ENCODE measurements around the gene ELFN2. TPM values are rescaled to one million over a fixed set of nuclear protein-coding genes. Genes with fewer than 3 reads are reported as not detected.
A peak's percentile ranks its signal among the peaks of the same experiment; 100 is the strongest.

Gene ELFN2
- total RNA-seq, 1 donor from 2014 or later: 0.23 TPM

DNA sequence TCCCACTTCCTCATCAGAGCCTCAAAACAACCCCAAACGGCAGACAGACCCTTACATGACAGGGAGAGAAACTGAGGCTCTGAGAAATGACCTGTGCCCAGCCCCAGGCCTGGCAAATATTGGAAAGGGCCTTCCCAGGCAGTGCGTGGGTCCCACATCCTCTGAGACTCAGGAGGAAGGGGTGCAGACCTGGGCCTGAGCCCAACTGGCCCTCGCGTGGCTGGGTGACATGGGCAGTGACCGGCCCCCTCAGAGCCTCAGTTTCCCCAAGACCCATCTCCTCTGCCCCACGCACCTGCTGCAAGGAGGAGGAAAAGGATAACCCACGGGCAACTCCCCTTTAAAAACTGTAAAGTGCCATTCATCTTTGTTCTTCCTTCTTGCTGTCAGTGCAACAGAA, 35.6 kb downstream of the ELFN2 start:
- ATAC-seq (no peak), DNase-seq (ENCODE audit: low spot score) (no peak)

GRCh38 chr22:37390075-37390474, 37.2 kb downstream of the ELFN2 start:
- DNase-seq (ENCODE audit: low spot score) (no peak), ATAC-seq (no peak)

- DNase-seq (ENCODE audit: low spot score): no peak
- ATAC-seq: no peak
Measured at GRCh38 chr22:37388538-37388937, 38.7 kb downstream of the ELFN2 start.

DNA sequence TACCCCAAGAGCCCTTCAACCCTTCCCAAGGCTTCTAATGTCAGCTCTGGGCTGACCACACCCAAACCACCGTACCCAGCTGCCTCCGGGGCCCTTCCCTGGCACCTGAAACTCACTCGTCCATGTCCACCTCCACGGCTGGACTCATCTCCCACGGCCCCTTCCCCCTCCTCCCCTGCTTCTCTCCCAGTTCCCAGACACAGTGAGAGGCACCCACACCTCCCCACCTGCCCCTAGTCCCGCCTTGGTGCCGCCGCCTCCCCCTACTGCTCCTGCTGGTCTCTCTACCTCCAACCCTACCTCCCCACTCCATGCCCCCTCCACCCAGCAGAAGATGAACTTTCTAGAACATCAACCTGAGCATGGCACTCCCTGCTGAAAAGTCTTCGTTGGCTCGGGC, 39.5 kb downstream of the ELFN2 start:
- DNase-seq (ENCODE audit: low spot score) (no peak), ATAC-seq (no peak)

GRCh38 chr22:37386441-37386840, 40.8 kb downstream of the ELFN2 start:
- ATAC-seq (no peak), DNase-seq (ENCODE audit: low spot score) (no peak)

GRCh38 chr22:37384691-37385090, 42.6 kb downstream of the ELFN2 start:
- ATAC-seq (no peak), DNase-seq (ENCODE audit: low spot score) (no peak)

DNA sequence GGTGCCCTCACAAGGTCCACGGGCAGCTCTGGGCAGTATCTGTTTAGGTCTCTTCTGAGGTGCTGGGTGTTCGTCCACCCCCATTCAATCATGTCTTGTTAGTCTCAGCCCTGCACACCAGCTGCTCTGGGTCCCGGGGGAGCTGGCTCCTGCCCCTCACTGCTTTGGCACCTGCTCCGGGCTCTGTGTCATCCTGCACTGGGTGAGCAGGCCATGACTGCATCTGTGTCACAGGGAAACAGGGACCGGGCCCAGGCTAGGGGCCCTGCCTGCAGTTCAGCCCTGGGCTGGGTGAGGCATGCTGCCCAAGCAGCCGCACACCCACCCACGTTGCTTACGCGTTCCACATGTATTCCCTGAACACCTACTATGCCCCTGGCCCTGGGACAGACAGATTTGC, 43.9 kb downstream of the ELFN2 start:
- ATAC-seq (no peak), DNase-seq (ENCODE audit: low spot score) (no peak)

DNA sequence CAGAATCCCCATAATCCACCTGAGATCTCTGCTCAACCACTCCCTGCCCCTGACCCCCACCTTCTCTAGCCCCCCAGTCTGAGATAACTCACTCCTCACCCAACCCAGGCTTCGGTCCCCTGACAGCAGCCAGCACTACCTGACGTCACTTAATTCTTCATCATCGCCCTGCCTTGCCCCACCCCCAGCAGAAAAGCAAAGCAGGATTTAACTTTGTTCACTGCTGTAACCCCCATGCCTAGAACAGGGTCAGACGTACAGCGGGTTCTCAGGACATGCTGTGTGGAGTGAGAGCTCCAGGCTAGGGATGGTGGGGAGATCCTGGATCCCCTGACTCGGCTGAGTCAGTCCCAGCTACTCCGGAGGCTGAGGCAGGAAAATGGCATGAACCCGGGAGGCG, 45.8 kb downstream of the ELFN2 start:
- DNase-seq (ENCODE audit: low spot score) (no peak), ATAC-seq (no peak)

DNA sequence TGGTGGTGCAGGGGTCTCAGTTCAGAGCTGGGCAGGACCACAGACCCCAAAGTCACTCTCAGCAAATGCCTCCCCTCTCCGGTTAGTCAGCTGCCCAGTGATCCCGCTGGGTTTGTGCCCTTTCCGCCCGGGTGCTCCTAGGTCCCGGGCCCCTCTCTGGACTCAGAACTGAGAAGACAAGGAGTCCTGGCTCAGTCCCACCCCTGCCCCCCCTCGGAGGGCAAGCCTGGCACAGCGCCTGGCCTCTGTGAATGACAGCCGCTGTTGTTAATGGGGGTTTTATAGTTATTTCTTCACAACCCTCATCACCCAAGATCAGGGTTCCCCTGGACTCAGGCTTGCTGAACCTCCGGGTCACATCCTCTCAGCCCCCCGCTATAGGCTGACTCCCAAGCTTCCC, 47.6 kb downstream of the ELFN2 start:
- ATAC-seq (no peak), DNase-seq (ENCODE audit: low spot score) (no peak)

- ATAC-seq (no peak), DNase-seq (ENCODE audit: low spot score) (no peak)
Measured at GRCh38 chr22:37379085-37379484, 48.2 kb downstream of the ELFN2 start.

DNA sequence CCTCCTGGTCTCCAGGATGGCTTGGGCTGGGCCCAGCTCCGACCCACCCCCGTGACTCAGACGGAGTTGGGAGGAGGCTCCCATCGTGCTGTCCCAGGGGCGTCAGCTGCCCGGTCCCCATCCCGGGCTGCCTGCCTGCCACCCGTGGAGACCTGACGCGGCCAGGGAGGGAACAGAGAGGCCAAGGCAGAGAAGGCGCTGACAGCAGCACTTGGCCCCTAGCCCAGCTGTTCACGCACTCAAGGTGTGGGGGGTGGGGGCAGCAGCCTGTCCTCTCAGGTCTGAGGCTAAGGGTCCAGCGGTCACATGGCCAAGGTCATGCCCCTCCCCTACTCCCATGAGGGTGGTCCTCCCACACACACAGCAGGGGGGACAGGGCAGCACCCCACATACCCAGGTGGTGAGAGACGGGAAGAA, 48.6 kb downstream of the ELFN2 start:
- peak; percentile 28 for ATAC-seq

DNA sequence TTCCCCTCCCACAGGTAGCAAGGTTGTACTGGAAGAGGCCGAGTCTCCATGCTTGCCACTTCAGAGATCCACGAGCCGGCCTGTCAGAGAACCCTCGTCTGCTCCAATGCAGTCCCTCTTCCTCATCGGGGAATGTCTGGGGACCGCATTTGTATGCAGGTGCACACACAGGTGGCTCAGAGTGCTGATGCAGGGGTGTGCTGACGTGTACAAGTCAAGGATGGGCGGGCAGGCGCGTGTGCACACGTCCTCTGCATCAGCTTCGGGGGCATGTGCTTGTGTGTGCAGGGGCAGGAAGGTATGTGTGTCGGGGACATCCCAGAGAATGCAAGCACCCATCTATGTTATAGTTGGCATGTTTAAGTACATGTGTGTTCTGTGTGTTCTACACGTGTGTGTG, 49.4 kb downstream of the ELFN2 start:
- no peak for DNase-seq (ENCODE audit: low spot score)
- ATAC-seq: no peak

More for the DNA sequence above, 48.6 kb downstream of the ELFN2 start:
- no peak for DNase-seq (ENCODE audit: low spot score)

GRCh38 chr22:37377138-37377537, 50.1 kb downstream of the ELFN2 start:
- ATAC-seq (no peak), DNase-seq (ENCODE audit: low spot score) (no peak)

- DNase-seq (ENCODE audit: low spot score): no peak
- no peak for ATAC-seq
Measured at GRCh38 chr22:37376643-37377042, 50.6 kb downstream of the ELFN2 start.

- ATAC-seq: no peak
Measured at GRCh38 chr22:37375801-37376200, 51.5 kb downstream of the ELFN2 start.

DNA sequence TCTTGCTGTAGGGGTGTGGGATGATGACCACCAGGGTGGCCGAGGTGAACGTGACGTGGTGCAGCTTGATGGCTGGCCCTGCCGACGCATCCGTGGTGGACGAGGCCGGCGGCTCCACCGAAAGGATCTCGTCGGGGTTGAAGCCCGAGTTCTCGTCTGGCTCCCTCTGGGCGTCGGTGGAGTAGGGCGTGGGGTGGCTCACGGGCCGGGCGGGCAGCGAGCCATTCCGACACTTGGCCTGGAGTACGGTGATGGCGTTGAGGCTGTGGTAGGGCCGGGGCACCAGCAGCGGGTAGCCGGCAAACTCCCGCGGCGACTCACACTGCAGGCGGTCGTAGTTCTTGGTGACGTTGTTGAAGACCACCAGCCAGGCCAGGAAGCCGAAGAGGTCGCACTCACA, 52.7 kb downstream of the ELFN2 start:
- no peak for ATAC-seq
- DNase-seq (ENCODE audit: low spot score): no peak

More at GRCh38 chr22:37375801-37376200, 51.5 kb downstream of the ELFN2 start:
- DNase-seq (ENCODE audit: low spot score): no peak

GRCh38 chr22:37373451-37373850, 53.8 kb downstream of the ELFN2 start:
- no peak for ATAC-seq

DNA sequence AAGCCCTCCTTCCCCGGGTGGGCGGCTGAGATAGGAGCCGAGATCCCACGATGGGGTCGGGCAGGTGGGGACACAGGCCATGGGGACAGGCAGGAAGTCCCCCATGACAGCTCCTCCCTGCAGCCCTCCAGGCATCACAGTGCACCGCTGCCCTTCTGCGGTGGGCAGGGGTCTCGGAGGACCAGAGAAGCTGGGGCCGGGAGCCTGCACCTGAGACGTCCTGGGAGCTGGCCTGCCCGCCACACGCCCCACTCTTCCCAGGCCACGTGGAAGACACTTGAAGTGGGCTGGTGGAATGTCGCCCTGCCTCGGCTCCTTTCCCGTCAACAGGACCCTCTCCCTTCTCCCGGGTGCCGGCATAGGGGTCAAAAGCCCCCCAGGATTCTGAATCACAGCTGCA, 55.4 kb downstream of the ELFN2 start:
- DNase-seq (ENCODE audit: low spot score): no peak
- ATAC-seq: no peak

More at GRCh38 chr22:37373451-37373850, 53.8 kb downstream of the ELFN2 start:
- DNase-seq (ENCODE audit: low spot score): no peak

DNA sequence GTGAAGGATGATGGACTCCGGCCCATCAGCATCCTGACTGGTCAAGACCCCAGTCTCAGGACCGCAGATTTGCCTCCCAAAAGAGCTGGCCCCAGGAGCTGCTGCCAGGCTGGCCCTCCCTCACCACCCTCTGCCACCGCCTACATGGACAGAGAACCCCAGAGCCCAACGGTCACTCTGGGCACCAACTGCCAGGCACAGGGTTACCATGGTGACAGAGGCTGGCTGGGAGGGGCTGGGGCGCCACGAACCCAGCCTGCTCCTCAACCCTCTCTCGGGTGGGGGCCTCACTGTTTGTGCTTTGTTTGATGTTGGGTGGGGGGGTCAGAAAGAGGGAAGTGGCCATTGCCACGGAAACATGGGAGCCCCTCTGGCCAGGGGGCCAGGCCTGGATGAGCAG, 55.8 kb downstream of the ELFN2 start:
- no peak for ATAC-seq
- DNase-seq (ENCODE audit: low spot score): no peak

DNA sequence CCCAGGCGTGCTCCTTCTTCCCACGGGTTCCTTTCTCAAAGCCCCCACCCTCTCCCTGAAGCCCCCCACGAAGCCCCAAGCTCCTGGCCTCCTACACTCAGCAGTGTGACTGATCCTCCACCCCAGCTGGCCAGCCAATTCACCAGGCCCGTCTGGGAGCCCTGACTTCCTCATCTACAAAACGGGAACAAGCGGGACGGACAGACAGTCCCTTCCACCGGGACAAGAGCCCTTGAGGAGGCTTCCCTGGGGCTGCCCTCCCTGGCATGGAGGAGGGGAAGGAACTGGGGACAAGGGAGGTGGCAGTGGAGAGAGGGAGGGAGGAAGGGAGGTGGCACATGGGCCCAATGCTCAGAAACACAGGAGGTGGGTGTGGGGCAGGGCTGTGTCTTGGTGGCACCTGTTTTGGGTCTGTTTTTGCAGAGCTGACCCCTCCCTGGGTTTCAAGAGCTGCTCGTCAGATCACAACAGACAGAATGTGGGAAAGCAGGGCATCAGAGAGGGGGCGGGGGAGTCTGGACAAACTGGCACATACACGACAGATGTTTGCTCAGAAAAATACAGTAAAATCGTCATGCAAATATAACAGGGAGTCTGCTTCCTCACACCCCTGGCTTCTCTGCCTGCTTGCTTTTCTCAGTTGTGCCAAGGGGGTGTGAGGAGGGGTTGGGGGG, 56.8 kb downstream of the ELFN2 start:
- DNase-seq (ENCODE audit: low spot score) (no peak), ATAC-seq (peak; percentile 16)

- DNase-seq (ENCODE audit: low spot score) (no peak), ATAC-seq (no peak)
Measured at GRCh38 chr22:37369483-37369882, 57.8 kb downstream of the ELFN2 start.

- DNase-seq (ENCODE audit: low spot score) (no peak), ATAC-seq (peak; percentile 60)
Measured at GRCh38 chr22:37368058-37368457, 59.2 kb downstream of the ELFN2 start.

- ATAC-seq (no peak), DNase-seq (ENCODE audit: low spot score) (no peak)
Measured at GRCh38 chr22:37366601-37367000, 60.7 kb downstream of the ELFN2 start.
